Measurements from ENCODE around the gene NUDT14. TPM values are rescaled to one million over a fixed set of nuclear protein-coding genes. Genes with fewer than 3 reads are reported as not detected.

Gene NUDT14
- total and polyA plus RNA-seq, 2 of the 4 experiments (the other 2 are of a cell fraction): 5.6 to 9.3 TPM

DNA sequence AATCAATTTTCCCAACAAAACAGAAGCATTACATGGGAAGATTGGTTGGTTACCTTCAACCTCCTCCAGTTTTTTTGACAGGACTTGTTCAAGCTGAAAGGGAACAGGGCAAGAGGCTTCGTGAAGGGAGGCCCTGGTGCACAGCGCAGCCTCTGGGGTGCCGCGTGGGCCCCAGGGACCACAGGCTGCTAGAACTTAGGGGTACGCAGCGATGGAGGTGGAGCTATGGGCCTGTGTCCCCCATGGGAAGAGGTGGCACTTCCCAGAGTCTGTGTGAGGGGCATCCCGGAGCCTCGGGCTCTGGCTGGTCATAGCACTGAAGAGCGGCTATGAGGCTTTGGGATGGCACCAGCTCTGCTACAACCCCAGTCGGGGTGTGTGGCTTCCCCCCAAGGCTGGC, 45.1 kb upstream of the NUDT14 start:
- Histone ChIP-seq H4K8ac (ENCODE audit: low read depth in 2 of 2, low read length in 2 of 2) (no peak overlapping the region), H3K79me1 (ENCODE audit: low read depth in 1 of 2, low read length in 2 of 2) (peaks cover 3 to 12% of the 10 kb centered on the region in 2 experiments; a peak in 3 of 4 replicates), H3K4me2 (ENCODE audit: low read depth, low read length) (no peak overlapping the region), H2AK5ac (ENCODE audit: low read depth, low read length) (no peak overlapping the region), H2BK15ac (ENCODE audit: low read depth, low read length) (no peak overlapping the region), H2BK120ac (ENCODE audit: low read depth, low read length) (no peak overlapping the region), H3K56ac (ENCODE audit: extremely low read depth, insufficient read depth, low read length) (no peak overlapping the region), H3K14ac (replicated peaks; ENCODE audit: low read depth, low read length) (no peak overlapping the region), H3K23ac (ENCODE audit: low read depth, low read length) (no peak overlapping the region), H4K91ac (ENCODE audit: insufficient read depth, low read depth, low read length) (no peak overlapping the region), H3K9me1 (ENCODE audit: insufficient read depth, low read length) (peaks cover 3% of the 10 kb centered on the region; the same call in 1 of the 2 replicates), H3K27ac (ENCODE audit: insufficient read depth, low read length) (no peak overlapping the region), H2AK9ac (replicated peaks; ENCODE audit: low read depth, low read length, poor library complexity) (no peak overlapping the region), H2AFZ (replicated peaks; ENCODE audit: low read length, poor library complexity) (no peak overlapping the region), H2BK5ac (ENCODE audit: low read depth, low read length, poor library complexity, severe bottlenecking) (no peak overlapping the region), H4K5ac (ENCODE audit: low read depth, low read length) (no peak overlapping the region), H3K4ac (ENCODE audit: low read depth, low read length) (no peak overlapping the region), H3K27me3 (ENCODE audit: control insufficient read depth, insufficient read depth, low read length) (no peaks in the 10 kb centered on the region), H3K36me3 (ENCODE audit: control insufficient read depth, insufficient read depth, low read length) (peaks cover 26% of the 10 kb centered on the region), H3K9ac (ENCODE audit: low read depth, low read length) (no peak overlapping the region), H3K18ac (ENCODE audit: low read depth, low read length) (no peak overlapping the region), H4K20me1 (ENCODE audit: insufficient read depth, low read length) (no peaks in the 10 kb centered on the region; the same call in 1 of the 2 replicates), H3K9me3 (ENCODE audit: control insufficient read depth, insufficient read depth, low read length) (no peaks in the 10 kb centered on the region), H3K4me3 (ENCODE audit: insufficient read depth, low read depth, low read length) (no peak overlapping the region), H3K4me1 (ENCODE audit: control insufficient read depth, insufficient read depth, low read length) (no peaks in the 10 kb centered on the region), H2BK20ac (ENCODE audit: low read depth, low read length) (no peak overlapping the region)
- WGBS, 2 experiments (ENCODE audit: extremely low coverage in 2 of 2, insufficient read length in 1 of 2): 100% methylated on average over 5 of the region's 10 CpGs; no CpG with 5 or more reads in 1 of the 2 experiments
- no peak for DNase-seq
- CTCF ChIA-PET: no interaction called here
- intact Hi-C loops (cut with micrococcal nuclease) (no loop called here), in situ Hi-C loops (cut with MboI; ENCODE audit: low sequenced_read_pairs) (no loop called here), dilution Hi-C loops (cut with HindIII; ENCODE audit: low sequenced_read_pairs, unreplicated experiment) (no loop called here)
- TF ChIP-seq NFE2L2 (IDR thresholded peaks at IDR 0.05; ENCODE audit: low read depth, low read length) (no peak), SMC3 (IDR thresholded peaks at IDR 0.05; ENCODE audit: low read depth, low read length) (no peak), POLR2A (IDR thresholded peaks at IDR 0.05; ENCODE audit: low read depth, low read length) (no peak), RCOR1 (IDR thresholded peaks at IDR 0.05; ENCODE audit: insufficient replicate concordance, low read length) (no peak), RAD21 (IDR thresholded peaks at IDR 0.05; ENCODE audit: low read length) (no peak), MXI1 (IDR thresholded peaks at IDR 0.05; ENCODE audit: borderline replicate concordance, low read depth, low read length) (no peak), CTCF (conservative IDR thresholded peaks at IDR 0.05; ENCODE audit: low read depth, low read length) (no peak), FOS (IDR thresholded peaks at IDR 0.05; ENCODE audit: low read depth, low read length) (no peak), USF2 (IDR thresholded peaks at IDR 0.05; ENCODE audit: low read depth, low read length) (no peak), CHD1 (IDR thresholded peaks at IDR 0.05; ENCODE audit: low read depth, low read length) (no peak), BHLHE40 (IDR thresholded peaks at IDR 0.05; ENCODE audit: low read depth, low read length) (no peak), MAFK (IDR thresholded peaks at IDR 0.05; ENCODE audit: low read depth, low read length) (no peak), CEBPB (IDR thresholded peaks at IDR 0.05; ENCODE audit: low read depth, low read length) (no peak), MAZ (IDR thresholded peaks at IDR 0.05; ENCODE audit: borderline replicate concordance, low read depth, low read length) (no peak)
- TF ChIP-seq, protein P1, sequence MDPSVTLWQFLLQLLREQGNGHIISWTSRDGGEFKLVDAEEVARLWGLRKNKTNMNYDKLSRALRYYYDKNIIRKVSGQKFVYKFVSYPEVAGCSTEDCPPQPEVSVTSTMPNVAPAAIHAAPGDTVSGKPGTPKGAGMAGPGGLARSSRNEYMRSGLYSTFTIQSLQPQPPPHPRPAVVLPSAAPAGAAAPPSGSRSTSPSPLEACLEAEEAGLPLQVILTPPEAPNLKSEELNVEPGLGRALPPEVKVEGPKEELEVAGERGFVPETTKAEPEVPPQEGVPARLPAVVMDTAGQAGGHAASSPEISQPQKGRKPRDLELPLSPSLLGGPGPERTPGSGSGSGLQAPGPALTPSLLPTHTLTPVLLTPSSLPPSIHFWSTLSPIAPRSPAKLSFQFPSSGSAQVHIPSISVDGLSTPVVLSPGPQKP (IDR thresholded peaks at IDR 0.05; ENCODE audit: borderline replicate concordance, low read depth, low read length): no peak
- no peak for ATAC-seq (ENCODE audit: low read depth)
- POLR2A ChIA-PET (ENCODE audit: unreplicated experiment): no interaction called here
- no TSS peak for BruUV-seq (replicated peaks)
